SK-N-SH treated with all-trans-retinoic acid at 6 μM for 48 hours (cell line): ENCODE measurements around the gene MFNG.

ENCODE experiments used
- ATAC-seq: fragments of 200-7000 bp; cut with Tn5 transposase; 3 replicates; pipeline ENCODE4 v1.9.1; 2020; ENCODE audit warnings: mild to moderate bottlenecking, moderate library complexity
- ARNTL ChIP-seq: fragments of 450-650 bp; formaldehyde crosslinking; IDR thresholded peaks from 2 replicates; pipeline ENCODE4 v1.5.0; 2020; ENCODE audit warnings: low read depth, mild to moderate bottlenecking, moderate library complexity, borderline replicate concordance
- CREB5 ChIP-seq: fragments of 250-450 bp; sonication (Bioruptor Pico); IDR thresholded peaks from 2 replicates; pipeline ENCODE4 v1.5.1; 2020; ENCODE audit warnings: low read depth, mild to moderate bottlenecking, moderate library complexity
- CSDC2 ChIP-seq: fragments of 250-450 bp; sonication (Bioruptor Pico); IDR thresholded peaks from 2 replicates; pipeline ENCODE4 v1.5.0; 2020; ENCODE audit warnings: mild to moderate bottlenecking, moderate library complexity
- CSRNP3 ChIP-seq: fragments of 250-450 bp; sonication (Bioruptor Pico); IDR thresholded peaks from 2 replicates; pipeline ENCODE4 v1.5.1; 2021; ENCODE audit warnings: mild to moderate bottlenecking, moderate library complexity
- ESRRG ChIP-seq: fragments of 250-450 bp; sonication (Bioruptor Pico); IDR thresholded peaks from 2 replicates; pipeline ENCODE4 v1.6.1; 2021; ENCODE audit warnings: mild to moderate bottlenecking
- GLIS3 ChIP-seq: fragments of 250-450 bp; sonication (Bioruptor Pico); IDR thresholded peaks from 2 replicates; pipeline ENCODE4 v1.5.0; 2020; ENCODE audit warnings: mild to moderate bottlenecking, moderate library complexity
- ISL1 ChIP-seq: fragments of 250-450 bp; sonication (Bioruptor Pico); IDR thresholded peaks from 2 replicates; pipeline ENCODE4 v2.1.2; 2022; ENCODE audit warnings: mild to moderate bottlenecking, moderate library complexity
- OSR1 ChIP-seq: fragments of 250-450 bp; sonication (Bioruptor Pico); IDR thresholded peaks from 2 replicates; pipeline ENCODE4 v1.8.0; 2022; ENCODE audit warnings: moderate library complexity, mild to moderate bottlenecking, inconsistent platforms
- PATZ1 ChIP-seq: fragments of 250-450 bp; sonication (Bioruptor Pico); IDR thresholded peaks from 2 replicates; pipeline ENCODE4 v1.8.0; 2020; ENCODE audit warnings: mild to moderate bottlenecking, moderate library complexity, borderline replicate concordance
- PPARA ChIP-seq: fragments of 250-450 bp; sonication (Bioruptor Pico); IDR thresholded peaks from 2 replicates; pipeline ENCODE4 v1.5.0; 2020; ENCODE audit warnings: mild to moderate bottlenecking, borderline replicate concordance
- RARB ChIP-seq: fragments of 250-450 bp; sonication (Bioruptor Pico); IDR thresholded peaks from 2 replicates; pipeline ENCODE4 v1.8.0; 2021; ENCODE audit warnings: mild to moderate bottlenecking, moderate library complexity
- SNAI2 ChIP-seq: fragments of 250-450 bp; sonication (Bioruptor Pico); IDR thresholded peaks from 2 replicates; pipeline ENCODE4 v1.5.0; 2020; ENCODE audit warnings: mild to moderate bottlenecking, moderate library complexity
- TCF4 ChIP-seq: fragments of 250-450 bp; sonication (Bioruptor Pico); IDR thresholded peaks from 2 replicates; pipeline ENCODE4 v1.8.0; 2021; ENCODE audit warnings: mild to moderate bottlenecking, moderate library complexity, borderline replicate concordance
- TOX ChIP-seq: fragments of 250-450 bp; sonication (Bioruptor Pico); IDR thresholded peaks from 2 replicates; pipeline ENCODE4 v1.8.0; 2021; ENCODE audit warnings: mild to moderate bottlenecking, moderate library complexity, borderline replicate concordance
- TSHZ2 ChIP-seq: fragments of 250-450 bp; sonication (Bioruptor Pico); IDR thresholded peaks from 2 replicates; pipeline ENCODE4 v1.5.0; 2020; ENCODE audit warnings: mild to moderate bottlenecking, moderate library complexity
- ZC3H10 ChIP-seq: fragments of 250-450 bp; sonication (Bioruptor Pico); IDR thresholded peaks from 2 replicates; pipeline ENCODE4 v1.5.1; 2021; ENCODE audit warnings: mild to moderate bottlenecking, moderate library complexity
- ZFP3 ChIP-seq: fragments of 250-450 bp; sonication (Bioruptor Pico); IDR thresholded peaks from 2 replicates; pipeline ENCODE4 v1.5.0; 2020; ENCODE audit warnings: mild to moderate bottlenecking, moderate library complexity
- ZNF565 ChIP-seq: fragments of 450-650 bp; formaldehyde crosslinking; conservative IDR thresholded peaks from 2 replicates; pipeline ENCODE4 v1.5.0; 2020; ENCODE audit warnings: low read depth, mild to moderate bottlenecking, moderate library complexity
- ZNF70 ChIP-seq: fragments of 450-650 bp; formaldehyde crosslinking; IDR thresholded peaks from 2 replicates; pipeline ENCODE4 v1.5.0; 2020; ENCODE audit warnings: mild to moderate bottlenecking, moderate library complexity
- ZNF8 ChIP-seq: fragments of 450-650 bp; formaldehyde crosslinking; IDR thresholded peaks from 2 replicates; pipeline ENCODE4 v1.5.0; 2020; ENCODE audit warnings: mild to moderate bottlenecking, moderate library complexity

MFNG gene

GRCh38 chr22:37508431-37508992 lies 22.3 kb upstream of the MFNG start:
- TF ChIP-seq TSHZ2 (no peak), CSDC2 (CRISPR knock-in tag) (no peak), SNAI2 (CRISPR knock-in tag) (no peak), RARB (CRISPR knock-in tag) (no peak), ZNF565 (CRISPR knock-in tag) (no peak), ZNF70 (no peak), ARNTL (CRISPR knock-in tag) (no peak), ESRRG (CRISPR knock-in tag) (no peak), CREB5 (CRISPR knock-in tag) (no peak), ISL1 (CRISPR knock-in tag) (no peak)
- no peak for ATAC-seq

GRCh38 chr22:37507731-37508130 lies 21.5 kb upstream of the MFNG start:
- TF ChIP-seq ESRRG (CRISPR knock-in tag), result no peak
- no peak for TF ChIP-seq PATZ1 (CRISPR knock-in tag)
- TF ChIP-seq ZNF70, result no peak
- no peak for TF ChIP-seq CSRNP3 (CRISPR knock-in tag)
- TF ChIP-seq ZC3H10, result no peak
- TF ChIP-seq ARNTL (CRISPR knock-in tag), result no peak
- no peak for TF ChIP-seq RARB (CRISPR knock-in tag)
- TF ChIP-seq CSDC2 (CRISPR knock-in tag), result no peak
- TF ChIP-seq GLIS3 (CRISPR knock-in tag), result no peak
- no peak for TF ChIP-seq TCF4 (CRISPR knock-in tag)
- TF ChIP-seq ZNF8 (CRISPR knock-in tag), result no peak
- no peak for TF ChIP-seq ZFP3 (CRISPR knock-in tag)
- no peak for TF ChIP-seq SNAI2 (CRISPR knock-in tag)
- TF ChIP-seq PPARA (CRISPR knock-in tag), result no peak
- no peak for TF ChIP-seq OSR1 (CRISPR knock-in tag)
- no peak for TF ChIP-seq ZNF565 (CRISPR knock-in tag)
- TF ChIP-seq TOX (CRISPR knock-in tag), result no peak
- no peak for TF ChIP-seq TSHZ2
- TF ChIP-seq ISL1 (CRISPR knock-in tag), result no peak
- TF ChIP-seq CREB5 (CRISPR knock-in tag), result no peak
- no peak for ATAC-seq
